Upper lobe of right lung (tissue), 1 donor: ENCODE results near the gene KRTAP5-3. TPM values are rescaled to one million over a fixed set of nuclear protein-coding genes. Genes with fewer than 3 reads are reported as not detected.

Experiments
- ATAC-seq: fragments of 200-7000 bp; cut with Tn5 transposase; one replicate; pipeline ENCODE4 v1.9.1; 2020; ENCODE audit warnings: mild to moderate bottlenecking, moderate library complexity
- DNase-seq: peaks from one replicate; pipeline ENCODE4 v3.0.0-alpha.2; 2020
- H3K27ac ChIP-seq: fragments of 200-600 bp; one replicate; pipeline ENCODE4 v1.8.0; 2022
- H3K27me3 ChIP-seq: fragments of 200-600 bp; one replicate; pipeline ENCODE4 v1.8.0; 2022; ENCODE audit warnings: mild to moderate bottlenecking
- H3K36me3 ChIP-seq: fragments of 200-600 bp; one replicate; pipeline ENCODE4 v1.8.0; 2022
- H3K4me1 ChIP-seq: fragments of 200-600 bp; one replicate; pipeline ENCODE4 v1.8.0; 2022
- H3K4me3 ChIP-seq: fragments of 200-600 bp; one replicate; pipeline ENCODE4 v1.8.0; 2022; ENCODE audit warnings: mild to moderate bottlenecking
- H3K9me3 ChIP-seq: fragments of 200-600 bp; one replicate; pipeline ENCODE4 v1.8.0; 2022
- intact Hi-C: fragments of 100-400 bp; cut with DNase I; formaldehyde crosslinking; loops from one replicate; pipeline ENCODE4 v1.11.0; 2022
- total RNA-seq: library from RNA; stranded (reverse); fragmentation: NEBNext Ultra II Directional; extraction: Animal tissue kit (Norgen Biotek cat#: 25700); gene quantifications from one replicate; pipeline ENCODE4 v1.2.1, GENCODE V29; 2021
- TF ChIP-seq, protein P1 (sequence below): fragments of 200-600 bp; IDR thresholded peaks from one replicate; pipeline ENCODE4 v1.8.0; 2022; ENCODE audit warnings: antibody characterized with exemption
- donor health status: DM: no; HTN: yes; CAD: no; lungs with severe emphysema.

Gene KRTAP5-3
- total RNA-seq, 1 donor from 2014 or later: not detected

DNA sequence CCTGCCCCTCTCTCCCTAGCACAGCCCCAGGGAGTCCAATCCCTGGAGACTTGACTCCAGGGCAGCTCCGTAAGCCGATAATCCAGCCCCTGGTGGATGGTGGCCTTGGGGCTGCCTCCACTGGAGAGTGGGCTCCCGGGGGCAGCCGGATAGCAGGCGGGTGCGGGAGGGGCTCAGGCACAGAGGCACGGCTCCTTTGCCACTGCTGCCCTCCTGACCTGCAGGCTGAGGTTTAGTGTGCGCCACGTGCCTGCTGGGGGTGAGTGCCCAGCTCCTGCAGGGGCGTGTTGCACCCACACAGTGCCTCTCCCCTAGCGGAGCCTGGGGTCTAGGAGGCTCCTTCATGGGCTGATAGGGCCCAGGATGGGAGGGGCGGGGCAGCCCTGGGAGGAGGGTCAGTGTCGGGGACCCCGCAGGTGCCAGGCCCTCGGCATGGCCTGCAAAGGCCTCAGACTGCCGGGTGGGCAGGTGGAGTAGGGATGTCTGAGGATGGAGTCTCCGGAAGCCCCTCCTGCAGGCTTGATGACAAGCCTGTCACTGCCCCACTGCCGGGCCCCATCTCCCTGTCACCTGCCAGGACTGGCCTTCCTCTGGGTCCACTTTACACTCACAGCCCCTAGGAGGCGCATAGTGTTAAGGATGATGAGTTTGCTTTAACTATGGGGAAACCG is 41.7 kb downstream of the KRTAP5-3 start:
- Histone ChIP-seq H3K4me1 (no peaks in the 10 kb centered on the region), H3K36me3 (no peaks in the 10 kb centered on the region), H3K27ac (no peak overlapping the region), H3K4me3 (no peak overlapping the region), H3K9me3 (no peaks in the 10 kb centered on the region), H3K27me3 (no peaks in the 10 kb centered on the region)
- ATAC-seq (no peak), DNase-seq (no peak)
- TF ChIP-seq, protein P1, sequence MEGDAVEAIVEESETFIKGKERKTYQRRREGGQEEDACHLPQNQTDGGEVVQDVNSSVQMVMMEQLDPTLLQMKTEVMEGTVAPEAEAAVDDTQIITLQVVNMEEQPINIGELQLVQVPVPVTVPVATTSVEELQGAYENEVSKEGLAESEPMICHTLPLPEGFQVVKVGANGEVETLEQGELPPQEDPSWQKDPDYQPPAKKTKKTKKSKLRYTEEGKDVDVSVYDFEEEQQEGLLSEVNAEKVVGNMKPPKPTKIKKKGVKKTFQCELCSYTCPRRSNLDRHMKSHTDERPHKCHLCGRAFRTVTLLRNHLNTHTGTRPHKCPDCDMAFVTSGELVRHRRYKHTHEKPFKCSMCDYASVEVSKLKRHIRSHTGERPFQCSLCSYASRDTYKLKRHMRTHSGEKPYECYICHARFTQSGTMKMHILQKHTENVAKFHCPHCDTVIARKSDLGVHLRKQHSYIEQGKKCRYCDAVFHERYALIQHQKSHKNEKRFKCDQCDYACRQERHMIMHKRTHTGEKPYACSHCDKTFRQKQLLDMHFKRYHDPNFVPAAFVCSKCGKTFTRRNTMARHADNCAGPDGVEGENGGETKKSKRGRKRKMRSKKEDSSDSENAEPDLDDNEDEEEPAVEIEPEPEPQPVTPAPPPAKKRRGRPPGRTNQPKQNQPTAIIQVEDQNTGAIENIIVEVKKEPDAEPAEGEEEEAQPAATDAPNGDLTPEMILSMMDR: no peak
- intact Hi-C loops: no loop called here

DNA sequence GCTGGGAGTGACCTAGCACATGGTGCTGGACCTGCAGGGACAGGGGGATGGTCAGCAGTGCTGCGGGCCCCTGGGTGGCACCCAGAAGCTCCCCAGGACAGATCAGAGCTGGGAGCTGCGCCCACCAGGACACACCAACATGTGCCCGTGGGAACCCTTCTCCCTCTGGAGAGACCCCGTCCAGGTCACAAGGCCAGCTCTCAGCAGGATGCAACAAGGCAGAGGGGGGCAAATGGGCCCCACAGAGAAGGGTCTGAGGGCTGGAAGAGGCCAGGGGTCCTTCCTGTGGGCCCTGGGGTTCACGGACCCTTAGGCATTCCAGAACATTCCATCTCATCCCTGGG is 42.4 kb downstream of the KRTAP5-3 start:
- Histone ChIP-seq H3K27ac (no peak overlapping the region), H3K27me3 (no peaks in the 10 kb centered on the region), H3K4me1 (no peaks in the 10 kb centered on the region), H3K36me3 (no peaks in the 10 kb centered on the region), H3K9me3 (no peaks in the 10 kb centered on the region), H3K4me3 (no peak overlapping the region)
- DNase-seq: no peak
- no peak for ATAC-seq
- intact Hi-C loops: no loop called here
- TF ChIP-seq, protein P1: no peak

DNA sequence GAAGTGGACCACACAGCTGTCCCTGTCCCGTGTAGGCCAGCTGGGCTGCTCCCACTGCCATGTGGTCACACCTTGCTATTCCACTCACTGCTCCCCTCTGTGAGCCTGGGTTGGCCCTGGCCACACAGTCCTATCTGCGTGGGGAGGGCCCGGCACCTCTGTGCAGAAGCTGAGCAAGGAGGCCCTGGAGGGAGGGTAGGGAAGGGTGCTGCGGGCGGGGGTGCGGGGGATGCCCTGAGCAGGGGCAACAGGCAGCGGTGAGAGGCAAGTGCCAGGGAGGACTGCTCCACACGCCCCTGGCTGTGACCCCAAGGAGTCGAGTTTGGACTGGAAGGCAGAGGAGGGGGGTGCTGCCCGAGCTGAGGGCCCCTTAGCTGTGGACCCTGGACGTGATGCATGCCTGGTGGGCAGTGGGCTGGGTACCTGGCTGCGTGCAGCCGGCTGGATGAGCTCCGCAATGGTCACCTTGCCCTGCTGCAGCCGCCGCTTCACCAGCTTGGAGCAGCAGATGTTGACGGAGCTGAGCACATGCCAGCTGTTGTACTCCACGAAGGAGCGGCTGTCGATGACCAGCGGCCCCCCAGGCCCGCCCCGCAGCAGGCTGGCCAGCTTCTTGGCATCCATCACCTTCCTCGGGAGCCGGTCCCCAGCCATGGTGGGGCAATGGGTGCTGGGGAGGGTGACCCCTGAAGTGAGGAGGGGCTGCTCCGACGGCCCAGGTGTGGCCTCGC is 42.9 kb downstream of the KRTAP5-3 start:
- DNase-seq (peak; percentile 64), ATAC-seq (no peak)
- Histone ChIP-seq H3K4me3 (no peak overlapping the region), H3K36me3 (no peaks in the 10 kb centered on the region), H3K4me1 (no peaks in the 10 kb centered on the region), H3K9me3 (no peaks in the 10 kb centered on the region), H3K27ac (no peak overlapping the region), H3K27me3 (no peaks in the 10 kb centered on the region)
- TF ChIP-seq, protein P1: no peak
- intact Hi-C loops: no loop called here

DNA sequence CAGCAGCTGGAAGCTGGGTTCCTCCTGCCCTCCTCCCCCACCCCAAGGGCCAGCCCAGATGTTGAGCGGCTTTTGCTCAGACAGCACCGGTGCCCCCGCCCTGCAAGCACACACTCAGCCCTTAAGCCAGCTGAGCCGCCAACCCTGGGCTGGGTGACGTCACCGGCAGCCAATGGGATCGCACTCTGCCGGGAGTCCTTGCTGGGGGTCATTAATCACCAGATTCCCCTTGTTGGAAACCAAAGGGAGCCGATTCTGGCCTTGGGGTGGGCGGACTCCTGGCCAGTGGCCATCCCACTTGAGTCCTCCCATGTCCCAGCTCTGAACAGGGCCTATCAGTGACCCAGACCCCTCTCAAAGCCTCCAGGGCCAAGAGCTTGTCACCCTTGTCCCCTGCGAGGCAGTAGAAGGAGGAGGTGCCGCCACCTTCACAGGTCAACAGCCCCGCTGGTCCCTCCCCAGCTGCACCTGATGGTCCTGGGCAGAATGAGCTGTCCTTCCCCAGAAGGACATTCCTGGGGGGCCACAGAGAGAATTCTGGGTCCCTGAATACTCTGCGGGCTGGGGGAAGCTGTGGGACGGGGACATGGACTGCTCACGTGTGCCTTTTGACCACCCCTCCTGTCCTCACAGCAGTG is 43.6 kb downstream of the KRTAP5-3 start:
- no peaks in the 10 kb centered on the region for H3K27me3 ChIP-seq
- H3K36me3 ChIP-seq: no peaks in the 10 kb centered on the region
- peaks cover 4% of the 10 kb centered on the region for H3K4me1 ChIP-seq
- ATAC-seq (peak; percentile 5), DNase-seq (peak; percentile 72)
- H3K9me3 ChIP-seq: no peaks in the 10 kb centered on the region
- intact Hi-C loops: no loop called here
- TF ChIP-seq, protein P1: no peak
- no peak overlapping the region for H3K27ac ChIP-seq
- H3K4me3 ChIP-seq: no peak overlapping the region

DNA sequence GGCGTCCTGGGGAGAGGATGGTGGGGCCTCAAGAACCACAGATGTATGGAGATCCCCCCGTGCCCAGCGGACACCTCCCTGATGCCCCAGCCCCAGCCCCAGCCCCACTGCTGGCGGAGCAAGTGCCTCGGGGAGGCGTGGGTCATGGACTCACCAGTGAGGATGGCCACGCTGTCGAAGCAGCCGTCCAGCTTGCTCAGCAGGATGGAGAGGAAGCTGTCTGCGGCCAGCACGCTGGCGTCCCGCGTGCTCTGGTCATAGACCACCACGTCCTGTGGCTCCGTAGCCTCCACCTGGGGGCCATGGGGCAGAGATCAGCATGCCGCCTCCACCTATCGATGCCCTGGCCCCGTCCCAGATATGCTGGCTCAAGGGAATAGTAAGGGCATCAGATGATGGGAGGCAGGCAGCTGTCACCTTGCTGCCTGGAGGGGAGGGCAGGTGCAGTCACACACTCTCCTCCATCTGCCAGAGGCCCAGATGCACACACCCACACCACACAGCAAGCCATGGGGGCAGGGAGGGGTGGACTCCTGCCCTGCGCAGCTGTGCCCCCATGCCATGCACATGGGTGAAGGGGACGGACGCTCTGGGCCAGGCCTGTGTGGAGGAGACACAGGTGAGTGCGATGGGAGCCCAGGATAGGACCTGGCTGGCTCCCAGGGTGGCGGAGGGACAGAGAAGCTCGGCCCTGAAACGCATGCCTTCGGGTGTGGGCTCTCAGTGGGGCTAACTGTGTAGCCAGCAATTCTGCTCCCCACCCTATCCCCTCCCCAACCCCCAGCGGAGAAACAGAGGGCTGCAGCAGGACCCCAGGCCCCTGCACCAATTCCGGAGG is 44.3 kb downstream of the KRTAP5-3 start:
- intact Hi-C loops: no loop called here
- Histone ChIP-seq H3K27me3 (no peaks in the 10 kb centered on the region), H3K9me3 (no peaks in the 10 kb centered on the region), H3K27ac (no peak overlapping the region), H3K4me1 (peaks cover 11% of the 10 kb centered on the region), H3K4me3 (no peak overlapping the region), H3K36me3 (no peaks in the 10 kb centered on the region)
- DNase-seq (peak; percentile 54), ATAC-seq (no peak)
- TF ChIP-seq, protein P1: no peak
